HCT116 (cell line): ENCODE measurements around the gene CD44. TPM values are rescaled to one million over a fixed set of nuclear protein-coding genes. Genes with fewer than 3 reads are reported as not detected.

ENCODE experiments used
- ATAC-seq: fragments of 200-7000 bp; cut with Tn5 transposase; 2 replicates; pipeline ENCODE4 v1.9.1; 2020; ENCODE audit warnings: mild to moderate bottlenecking, moderate library complexity
- BruUV-seq: library from RNA; stranded (reverse); fragments of 400-500 nt; replicated peaks from 2 replicates; lab custom pipeline; 2021; lab: Mats Ljungman, UMichigan
- CTCF ChIA-PET: fragments of 300-600 bp; sonication (Branson Sonifier 250); formaldehyde crosslinking; loops from one replicate; lab custom pipeline; 2021; ENCODE audit warnings: antibody characterized with exemption; lab: Charles Lee
- POLR2A ChIA-PET: fragments of 300-600, 350-600 bp; sonication (Branson Sonifier 250); formaldehyde crosslinking; loops from one replicate; lab custom pipeline; 2021; ENCODE audit warnings: antibody characterized with exemption; lab: Charles Lee
- RAD21 ChIA-PET, 2 experiments: fragments of 300-600 bp; sonication (Branson Sonifier 250); formaldehyde crosslinking; loops; one replicate each; lab custom pipeline; 2023; ENCODE audit warnings: low total read pairs in 2 of 2; ENCODE audit not compliant: uncharacterized antibody in 2 of 2, unreplicated experiment in 2 of 2, low non-redundant PET in 1 of 2; lab: Charles Lee
- DNase-seq: peaks from one replicate; pipeline ENCODE4 v3.0.0-alpha.2; 2010; ENCODE audit warnings: low read depth, low spot score
- H2AFZ ChIP-seq: fragments of 200-600 bp; shearing (Covaris generic), sonication (generic); 2 replicates; pipeline ENCODE4 v1.6.1; 2017; ENCODE audit warnings: low read depth, mixed run types, mixed read lengths, antibody characterized with exemption, low read length; ENCODE audit not compliant: poor library complexity, severe bottlenecking
- H3K27ac ChIP-seq: 2 replicates; pipeline ENCODE4 v1.5.1; 2012; ENCODE audit warnings: low read depth, low read length
- H3K27me3 ChIP-seq: fragments of 200-600 bp; sonication (generic); 2 replicates; pipeline ENCODE4 v1.6.1; 2016; ENCODE audit warnings: mixed run types, low read length, mixed read lengths; ENCODE audit not compliant: insufficient read depth
- H3K36me3 ChIP-seq, 2 experiments: fragments of 200-500 bp in 1 of 2; fragments of 200-600 bp in 1 of 2; sonication (Bioruptor generic) in 1 of 2; sonication (generic) in 1 of 2; 2 replicates each; pipeline versions ENCODE4 v1.5.1 to v1.6.1; 2014 to 2016; ENCODE audit warnings: low read length in 2 of 2, inconsistent platforms in 1 of 2, mixed read lengths in 1 of 2, mixed run types in 1 of 2; ENCODE audit not compliant: insufficient read depth in 2 of 2, control insufficient read depth in 1 of 2
- H3K4me1 ChIP-seq, 2 experiments: fragments of 200-600 bp in 1 of 2; sonication (generic) in 1 of 2; 2 replicates each; pipeline versions ENCODE4 v1.5.1 to v1.6.1; 2012 to 2017; ENCODE audit warnings: low read length in 2 of 2, inconsistent platforms in 1 of 2, mild to moderate bottlenecking in 1 of 2, mixed read lengths in 1 of 2, mixed run types in 1 of 2, moderate library complexity in 1 of 2; ENCODE audit not compliant: insufficient read depth in 2 of 2, control insufficient read depth in 1 of 2
- H3K4me2 ChIP-seq: fragments of 200-600 bp; sonication (generic); 2 replicates; pipeline ENCODE4 v1.6.1; 2017; ENCODE audit warnings: mixed run types, low read length, mixed read lengths
- H3K4me3 ChIP-seq, 2 experiments: fragments of 200-600 bp in 1 of 2; sonication (generic) in 1 of 2; replicated peaks in 1 of 2; 2 replicates each; pipeline ENCODE4 v1.5.1; 2011 to 2016; ENCODE audit warnings: low read length in 2 of 2, control low read depth in 1 of 2, low read depth in 1 of 2, mild to moderate bottlenecking in 1 of 2, mixed read lengths in 1 of 2, mixed run types in 1 of 2
- H3K79me2 ChIP-seq: fragments of 200-600 bp; sonication (generic); 2 replicates; pipeline ENCODE4 v1.6.1; 2017; ENCODE audit warnings: mild to moderate bottlenecking, mixed run types, low read length, moderate library complexity, mixed read lengths; ENCODE audit not compliant: insufficient read depth
- H3K9ac ChIP-seq: fragments of 200-600 bp; sonication (generic); 2 replicates; pipeline ENCODE4 v1.6.1; 2016; ENCODE audit warnings: low read length, mixed read lengths
- H3K9me2 ChIP-seq: fragments of 200-600 bp; sonication (generic), shearing (Covaris generic); 2 replicates; pipeline ENCODE4 v1.6.1; 2017; ENCODE audit warnings: mixed run types, mild to moderate bottlenecking, moderate library complexity; ENCODE audit not compliant: insufficient read depth
- H3K9me3 ChIP-seq, 2 experiments: fragments of 200-500 bp in 1 of 2; fragments of 200-600 bp in 1 of 2; sonication (Bioruptor generic) in 1 of 2; sonication (generic) in 1 of 2; 2 replicates each; pipeline ENCODE4 v1.6.1; 2014 to 2017; ENCODE audit warnings: low read length in 2 of 2, mixed read lengths in 2 of 2, inconsistent platforms in 1 of 2, low read depth in 1 of 2, mild to moderate bottlenecking in 1 of 2, mixed run types in 1 of 2, moderate library complexity in 1 of 2; ENCODE audit not compliant: control insufficient read depth in 1 of 2, insufficient read depth in 1 of 2
- H4K20me1 ChIP-seq: fragments of 200-600 bp; sonication (generic), shearing (Covaris generic); 2 replicates; pipeline ENCODE4 v1.6.1; 2017; ENCODE audit warnings: mixed run types, mild to moderate bottlenecking, moderate library complexity; ENCODE audit not compliant: insufficient read depth
- CBX3 ChIP-seq: IDR thresholded peaks from 2 replicates; pipeline ENCODE4 v1.6.1; 2012; ENCODE audit warnings: low read depth
- CEBPB ChIP-seq: IDR thresholded peaks from 2 replicates; pipeline ENCODE4 v1.6.1; 2012; ENCODE audit warnings: low read depth
- JUND ChIP-seq: IDR thresholded peaks from 2 replicates; pipeline ENCODE4 v1.6.1; 2012
- RAD21 ChIP-seq: IDR thresholded peaks from 2 replicates; pipeline ENCODE4 v1.6.1; 2012; ENCODE audit warnings: low read depth, mild to moderate bottlenecking
- REST ChIP-seq: IDR thresholded peaks from 2 replicates; pipeline ENCODE4 v1.6.1; 2012; ENCODE audit warnings: low read depth
- YY1 ChIP-seq: IDR thresholded peaks from 2 replicates; pipeline ENCODE4 v1.6.1; 2011; ENCODE audit warnings: low read length, low read depth, moderate library complexity, mild to moderate bottlenecking; ENCODE audit not compliant: insufficient replicate concordance; ENCODE audit errors: extremely low read depth
- ZFX ChIP-seq: fragments of 450-650 bp; IDR thresholded peaks from 2 replicates; pipeline ENCODE4 v1.6.1; 2017
- ZNF274 ChIP-seq: fragments of 200-500 bp; sonication (Bioruptor generic); IDR thresholded peaks from 2 replicates; pipeline ENCODE4 v1.6.1; 2014; ENCODE audit warnings: mild to moderate bottlenecking, low read depth, low read length, inconsistent platforms
- intact Hi-C: fragments of 100-400 bp; cut with micrococcal nuclease; formaldehyde crosslinking; loops from 2 replicates; pipeline ENCODE4 v1.10.0; 2022
- total RNA-seq: library from RNA; stranded (reverse); gene quantifications from one replicate; pipeline ENCODE4 v1.2.1, GENCODE V29; 2021; ENCODE audit not compliant: unreplicated experiment
- TF ChIP-seq, protein P1 (sequence below): IDR thresholded peaks from 2 replicates; pipeline ENCODE4 v1.6.1; 2011; ENCODE audit warnings: mild to moderate bottlenecking, low read length, moderate library complexity; ENCODE audit not compliant: insufficient replicate concordance; ENCODE audit errors: extremely low read depth
- TF ChIP-seq, protein P2 (sequence below), 3 experiments: fragments of 200-600 bp in 1 of 3; sonication (generic) in 1 of 3; IDR thresholded peaks in 2 of 3; conservative IDR thresholded peaks in 1 of 3; 2 replicates each; pipeline ENCODE4 v1.5.1; 2012 to 2017; ENCODE audit warnings: low read depth in 2 of 3, low read length in 2 of 3, antibody characterized with exemption in 1 of 3, borderline replicate concordance in 1 of 3, control low read depth in 1 of 3, mild to moderate bottlenecking in 1 of 3, mixed read lengths in 1 of 3, mixed run types in 1 of 3, moderate library complexity in 1 of 3; ENCODE audit not compliant: insufficient read depth in 1 of 3

CD44 gene
- total RNA-seq, 1 experiment from 2014 or later = 742 TPM

- no peaks in the 10 kb centered on the region for H3K27me3 ChIP-seq
- H3K27ac ChIP-seq = no peak overlapping the region
- no peaks in the 10 kb centered on the region for H3K9me2 ChIP-seq
- TF ChIP-seq CBX3 (no peak), ZFX (no peak)
- no peak overlapping the region for H3K9ac ChIP-seq
- H3K4me1 ChIP-seq = no peaks in the 10 kb centered on the region
- RAD21 ChIA-PET = no interaction called here
- no peak overlapping the region for H3K4me3 ChIP-seq
- no peak overlapping the region for H3K4me2 ChIP-seq
- no peaks in the 10 kb centered on the region for H4K20me1 ChIP-seq
- POLR2A ChIA-PET = no interaction called here
- no peaks in the 10 kb centered on the region for H3K36me3 ChIP-seq
- intact Hi-C loops = no loop called here
- H2AFZ ChIP-seq = no peak overlapping the region
- no TSS peak for BruUV-seq
- DNase-seq = no peak
- H3K79me2 ChIP-seq = no peaks in the 10 kb centered on the region
- no peak for ATAC-seq
- peaks cover 5% of the 10 kb centered on the region in 2 experiments; a peak in 2 of 4 replicates for H3K9me3 ChIP-seq
- CTCF ChIA-PET = no interaction called here
Observed at GRCh38 chr11:35253237-35253636, 114.3 kb downstream of the CD44 start.

DNA sequence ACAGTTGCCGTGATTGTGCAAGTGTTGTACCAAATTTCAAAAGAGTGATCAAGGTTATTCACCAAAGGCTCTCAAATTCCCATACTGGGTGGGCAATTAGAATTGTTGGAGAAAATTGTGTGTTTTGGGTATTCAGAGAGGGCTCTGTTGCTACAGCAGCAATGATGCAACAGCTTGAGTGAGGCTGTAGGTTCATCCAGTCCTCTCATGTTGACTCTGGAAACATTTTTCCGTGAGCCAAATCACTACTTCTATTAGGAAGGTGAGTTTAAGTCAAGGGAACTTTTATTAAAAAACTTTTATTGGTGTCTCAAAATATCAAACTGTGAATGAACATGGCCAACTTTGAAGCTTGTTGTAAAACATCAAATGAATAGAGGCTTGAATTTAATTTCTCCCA is 116.5 kb downstream of the CD44 start:
- Histone ChIP-seq H3K4me1 (no peaks in the 10 kb centered on the region), H3K36me3 (no peaks in the 10 kb centered on the region), H3K4me3 (no peak overlapping the region), H3K9ac (no peak overlapping the region), H2AFZ (no peak overlapping the region), H4K20me1 (no peaks in the 10 kb centered on the region), H3K4me2 (no peak overlapping the region), H3K9me2 (no peaks in the 10 kb centered on the region), H3K27ac (no peak overlapping the region), H3K79me2 (no peaks in the 10 kb centered on the region), H3K9me3 (no peaks in the 10 kb centered on the region), H3K27me3 (peaks cover 5% of the 10 kb centered on the region; the same call in 1 of the 2 replicates)
- ChIA-PET RAD21 (no interaction called here), CTCF (no interaction called here), POLR2A (no interaction called here)
- BruUV-seq = no TSS peak
- intact Hi-C loops = no loop called here
- TF ChIP-seq REST = no peak
- TF ChIP-seq RAD21 = no peak
- TF ChIP-seq JUND = no peak
- no peak for TF ChIP-seq ZNF274
- TF ChIP-seq, protein P1, sequence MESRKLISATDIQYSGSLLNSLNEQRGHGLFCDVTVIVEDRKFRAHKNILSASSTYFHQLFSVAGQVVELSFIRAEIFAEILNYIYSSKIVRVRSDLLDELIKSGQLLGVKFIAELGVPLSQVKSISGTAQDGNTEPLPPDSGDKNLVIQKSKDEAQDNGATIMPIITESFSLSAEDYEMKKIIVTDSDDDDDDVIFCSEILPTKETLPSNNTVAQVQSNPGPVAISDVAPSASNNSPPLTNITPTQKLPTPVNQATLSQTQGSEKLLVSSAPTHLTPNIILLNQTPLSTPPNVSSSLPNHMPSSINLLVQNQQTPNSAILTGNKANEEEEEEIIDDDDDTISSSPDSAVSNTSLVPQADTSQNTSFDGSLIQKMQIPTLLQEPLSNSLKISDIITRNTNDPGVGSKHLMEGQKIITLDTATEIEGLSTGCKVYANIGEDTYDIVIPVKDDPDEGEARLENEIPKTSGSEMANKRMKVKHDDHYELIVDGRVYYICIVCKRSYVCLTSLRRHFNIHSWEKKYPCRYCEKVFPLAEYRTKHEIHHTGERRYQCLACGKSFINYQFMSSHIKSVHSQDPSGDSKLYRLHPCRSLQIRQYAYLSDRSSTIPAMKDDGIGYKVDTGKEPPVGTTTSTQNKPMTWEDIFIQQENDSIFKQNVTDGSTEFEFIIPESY = no peak
- TF ChIP-seq CEBPB = no peak
- TF ChIP-seq, protein P2, sequence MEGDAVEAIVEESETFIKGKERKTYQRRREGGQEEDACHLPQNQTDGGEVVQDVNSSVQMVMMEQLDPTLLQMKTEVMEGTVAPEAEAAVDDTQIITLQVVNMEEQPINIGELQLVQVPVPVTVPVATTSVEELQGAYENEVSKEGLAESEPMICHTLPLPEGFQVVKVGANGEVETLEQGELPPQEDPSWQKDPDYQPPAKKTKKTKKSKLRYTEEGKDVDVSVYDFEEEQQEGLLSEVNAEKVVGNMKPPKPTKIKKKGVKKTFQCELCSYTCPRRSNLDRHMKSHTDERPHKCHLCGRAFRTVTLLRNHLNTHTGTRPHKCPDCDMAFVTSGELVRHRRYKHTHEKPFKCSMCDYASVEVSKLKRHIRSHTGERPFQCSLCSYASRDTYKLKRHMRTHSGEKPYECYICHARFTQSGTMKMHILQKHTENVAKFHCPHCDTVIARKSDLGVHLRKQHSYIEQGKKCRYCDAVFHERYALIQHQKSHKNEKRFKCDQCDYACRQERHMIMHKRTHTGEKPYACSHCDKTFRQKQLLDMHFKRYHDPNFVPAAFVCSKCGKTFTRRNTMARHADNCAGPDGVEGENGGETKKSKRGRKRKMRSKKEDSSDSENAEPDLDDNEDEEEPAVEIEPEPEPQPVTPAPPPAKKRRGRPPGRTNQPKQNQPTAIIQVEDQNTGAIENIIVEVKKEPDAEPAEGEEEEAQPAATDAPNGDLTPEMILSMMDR (IDR thresholded peaks at IDR 0.05 in 2 of 3, conservative IDR thresholded peaks at IDR 0.05 in 1 of 3; ENCODE audit: borderline replicate concordance in 1 of 3, insufficient read depth in 1 of 3, low read depth in 2 of 3, low read length in 2 of 3) = no peak
- TF ChIP-seq YY1 = no peak
- TF ChIP-seq ZFX = no peak
- DNase-seq (no peak), ATAC-seq (no peak)
